H1 (cell line): ENCODE data around the gene INSIG1. TPM values are rescaled to one million over a fixed set of nuclear protein-coding genes. Genes with fewer than 3 reads are reported as not detected.

Source experiments
- CTCF ChIA-PET: fragments of 300-600 bp; sonication (Branson Sonifier 250); formaldehyde crosslinking; loops from one replicate; lab custom pipeline; 2021; ENCODE audit not compliant: partially characterized antibody; lab: Charles Lee
- POLR2A ChIA-PET: fragments of 300-600 bp; sonication (Branson Sonifier 250); formaldehyde crosslinking; loops from one replicate; lab custom pipeline; 2021; ENCODE audit warnings: inconsistent platforms; ENCODE audit not compliant: partially characterized antibody; lab: Charles Lee
- DNase-seq, 2 experiments: peaks; one replicate each; pipeline versions ENCODE4 v3.0.0 to v3.0.0-alpha.2; 2010 to 2022; ENCODE audit warnings: low spot score in 2 of 2, low read depth in 1 of 2, mixed read lengths in 1 of 2
- FAIRE-seq: peaks from 2 replicates; lab custom pipeline; 2011; peaks lifted over from hg19 to GRCh38; lab: Jason Lieb, UNC
- H2AFZ ChIP-seq: 2 replicates; pipeline ENCODE4 v1.8.1; 2012; ENCODE audit warnings: low read length, inconsistent platforms
- H2AK5ac ChIP-seq: 2 replicates; pipeline ENCODE4 v1.6.1; 2013; ENCODE audit warnings: low read depth, low read length
- H2BK120ac ChIP-seq: replicated peaks from 2 replicates; pipeline ENCODE3; 2013; ENCODE audit warnings: low read depth, low read length, inconsistent platforms
- H2BK12ac ChIP-seq: 2 replicates; pipeline ENCODE4 v1.6.1; 2013; ENCODE audit warnings: low read depth, low read length
- H2BK15ac ChIP-seq: 2 replicates; pipeline ENCODE4 v1.6.1; 2013; ENCODE audit warnings: low read length
- H2BK20ac ChIP-seq: 2 replicates; pipeline ENCODE4 v1.6.1; 2013; ENCODE audit warnings: low read length
- H2BK5ac ChIP-seq: 2 replicates; pipeline ENCODE4 v1.6.1; 2013; ENCODE audit warnings: low read depth, low read length
- H3K14ac ChIP-seq: 2 replicates; pipeline ENCODE4 v1.6.1; 2013; ENCODE audit warnings: inconsistent platforms; ENCODE audit not compliant: insufficient read length
- H3K18ac ChIP-seq: 2 replicates; pipeline ENCODE4 v1.6.1; 2013; ENCODE audit warnings: low read length; ENCODE audit errors: extremely low read depth
- H3K23ac ChIP-seq: 2 replicates; pipeline ENCODE4 v1.6.1; 2013; ENCODE audit warnings: inconsistent platforms; ENCODE audit not compliant: insufficient read length
- H3K23me2 ChIP-seq: 2 replicates; pipeline ENCODE4 v1.6.1; 2013; ENCODE audit warnings: low read depth, low read length
- H3K27ac ChIP-seq: 2 replicates; pipeline ENCODE4 v1.6.1; 2011; ENCODE audit warnings: low read depth, low read length, inconsistent platforms
- H3K27me3 ChIP-seq, 4 experiments: replicated peaks in 1 of 4; 1 replicate in 1 of 4; 2 replicates in 3 of 4; pipeline versions ENCODE4 v1.6.1 to v1.8.1; 2011 to 2013; ENCODE audit warnings: low read length in 3 of 4, mild to moderate bottlenecking in 3 of 4, inconsistent platforms in 2 of 4, mixed read lengths in 2 of 4, moderate library complexity in 1 of 4; ENCODE audit not compliant: control insufficient read depth in 3 of 4, insufficient read depth in 3 of 4; ENCODE audit errors: extremely low read depth in 1 of 4
- H3K36me3 ChIP-seq, 4 experiments: 2 replicates each; pipeline versions ENCODE4 v1.6.1 to v1.8.1; 2011 to 2013; ENCODE audit warnings: mild to moderate bottlenecking in 4 of 4, low read length in 3 of 4, moderate library complexity in 2 of 4, control low read depth in 1 of 4, inconsistent platforms in 1 of 4; ENCODE audit not compliant: insufficient read depth in 4 of 4, control insufficient read depth in 2 of 4
- H3K4ac ChIP-seq: replicated peaks from 2 replicates; pipeline ENCODE3; 2013; ENCODE audit warnings: low read length, low read depth, mixed read lengths, inconsistent platforms; ENCODE audit not compliant: insufficient read length
- H3K4me1 ChIP-seq, 4 experiments: replicated peaks in 1 of 4; 1 replicate in 1 of 4; 2 replicates in 3 of 4; pipeline versions ENCODE4 v1.6.1 to v1.8.1; 2011 to 2013; ENCODE audit warnings: low read length in 3 of 4, inconsistent platforms in 2 of 4, mixed read lengths in 1 of 4; ENCODE audit not compliant: insufficient read depth in 4 of 4, control insufficient read depth in 3 of 4
- H3K4me2 ChIP-seq, 2 experiments: 2 replicates each; pipeline versions ENCODE4 v1.6.1 to v1.8.1; 2011 to 2013; ENCODE audit warnings: low read depth in 2 of 2, low read length in 2 of 2, control low read depth in 1 of 2, inconsistent platforms in 1 of 2, mild to moderate bottlenecking in 1 of 2; ENCODE audit not compliant: insufficient read depth in 1 of 2
- H3K4me3 ChIP-seq, 4 experiments: fragments of 200-600, 300-600 bp in 1 of 4; sonication (generic), shearing (Covaris generic), sonication (Bioruptor Twin) in 1 of 4; 2 replicates each; pipeline versions ENCODE4 v1.5.1 to v1.8.1; 2011 to 2016; ENCODE audit warnings: low read length in 4 of 4, low read depth in 3 of 4, control low read depth in 2 of 4, inconsistent platforms in 2 of 4, mild to moderate bottlenecking in 2 of 4, mixed read lengths in 1 of 4, moderate library complexity in 1 of 4; ENCODE audit not compliant: insufficient read depth in 2 of 4; ENCODE audit errors: extremely low read depth in 1 of 4
- H3K56ac ChIP-seq: replicated peaks from 2 replicates; pipeline ENCODE3; 2013; ENCODE audit warnings: low read depth, mild to moderate bottlenecking, mixed read lengths, low read length, inconsistent platforms; ENCODE audit not compliant: insufficient read length
- H3K79me1 ChIP-seq: 2 replicates; pipeline ENCODE4 v1.6.1; 2013; ENCODE audit warnings: low read depth, low read length, control low read depth
- H3K79me2 ChIP-seq, 2 experiments: 2 replicates each; pipeline versions ENCODE4 v1.6.1 to v1.8.1; 2012 to 2013; ENCODE audit warnings: low read length in 2 of 2, mild to moderate bottlenecking in 2 of 2, inconsistent platforms in 1 of 2; ENCODE audit not compliant: insufficient read depth in 2 of 2, control insufficient read depth in 1 of 2
- H3K9ac ChIP-seq, 4 experiments: replicated peaks in 1 of 4; 1 replicate in 1 of 4; 2 replicates in 3 of 4; pipeline versions ENCODE4 v1.6.1 to v1.8.1; 2011 to 2013; ENCODE audit warnings: low read depth in 3 of 4, low read length in 3 of 4, control low read depth in 2 of 4, mild to moderate bottlenecking in 2 of 4, moderate library complexity in 2 of 4, inconsistent platforms in 1 of 4; ENCODE audit errors: extremely low read depth in 1 of 4
- H3K9me3 ChIP-seq, 2 experiments: 2 replicates each; pipeline versions ENCODE4 v1.6.1 to v1.8.1; 2012 to 2013; ENCODE audit warnings: mild to moderate bottlenecking in 2 of 2, moderate library complexity in 2 of 2, control low read depth in 1 of 2, inconsistent platforms in 1 of 2, low read depth in 1 of 2, low read length in 1 of 2, mixed read lengths in 1 of 2; ENCODE audit not compliant: insufficient read depth in 2 of 2
- H4K20me1 ChIP-seq, 2 experiments: replicated peaks in 1 of 2; 2 replicates each; pipeline versions ENCODE3 to v1.8.1; 2011 to 2013; ENCODE audit warnings: inconsistent platforms in 2 of 2, low read length in 2 of 2, mild to moderate bottlenecking in 1 of 2; ENCODE audit not compliant: insufficient read depth in 2 of 2, control insufficient read depth in 1 of 2
- H4K5ac ChIP-seq: 2 replicates; pipeline ENCODE4 v1.6.1; 2013; ENCODE audit warnings: low read length, low read depth, mixed read lengths, inconsistent platforms; ENCODE audit not compliant: insufficient read length
- H4K8ac ChIP-seq: 2 replicates; pipeline ENCODE4 v1.8.0; 2013; ENCODE audit warnings: mild to moderate bottlenecking, moderate library complexity, low read length, inconsistent platforms; ENCODE audit not compliant: insufficient read depth; ENCODE audit errors: extremely low read depth
- H4K91ac ChIP-seq: replicated peaks from 2 replicates; pipeline ENCODE3; 2013; ENCODE audit warnings: low read length, mixed read lengths, inconsistent platforms; ENCODE audit not compliant: insufficient read length
- ATF3 ChIP-seq: IDR thresholded peaks from 2 replicates; pipeline ENCODE4 v1.6.1; 2011; ENCODE audit warnings: low read depth, mild to moderate bottlenecking, low read length; ENCODE audit not compliant: insufficient read depth
- CBX5 ChIP-seq: fragments of 300-800, 300-1000 bp; sonication (generic); IDR thresholded peaks from 2 replicates; pipeline ENCODE4 v1.7.1; 2016; ENCODE audit warnings: antibody characterized with exemption, low read length, low read depth
- POLR2A ChIP-seq, 2 experiments: IDR thresholded peaks; 1 replicate in 1 of 2; 2 replicates in 1 of 2; pipeline ENCODE4 v1.6.1; 2011; ENCODE audit warnings: low read depth in 2 of 2, low read length in 2 of 2, mild to moderate bottlenecking in 2 of 2; ENCODE audit errors: control extremely low read depth in 1 of 2
- RAD21 ChIP-seq, 2 experiments: IDR thresholded peaks in 1 of 2; conservative IDR thresholded peaks in 1 of 2; 2 replicates each; pipeline ENCODE4 v1.6.1; 2011; ENCODE audit warnings: low read depth in 2 of 2, low read length in 2 of 2, improper control_type of control experiment in 1 of 2, inconsistent platforms in 1 of 2, mild to moderate bottlenecking in 1 of 2, moderate library complexity in 1 of 2
- SIN3A ChIP-seq, 2 experiments: IDR thresholded peaks in 1 of 2; conservative IDR thresholded peaks in 1 of 2; 2 replicates each; pipeline ENCODE4 v1.6.1; 2011 to 2012; ENCODE audit warnings: low read length in 2 of 2, improper control_type of control experiment in 1 of 2, low read depth in 1 of 2, mild to moderate bottlenecking in 1 of 2
- WGBS, 2 experiments: shearing (Covaris generic) in 1 of 2; methylation state at CpG; one replicate each; pipeline versions ENCODE4 v1.1.6 to v1.1.7; 2013 to 2015; ENCODE audit warnings: low lambda C conversion rate in 2 of 2, mixed read lengths in 2 of 2, inconsistent platforms in 1 of 2, low coverage in 1 of 2, missing lambda C conversion rate in 1 of 2; ENCODE audit not compliant: insufficient replicate concordance in 2 of 2, insufficient coverage in 1 of 2, insufficient read length in 1 of 2; ENCODE audit errors: extremely low coverage in 1 of 2, missing lambda C conversion rate in 1 of 2; 5-methylcytosine and 5-hydroxymethylcytosine counted together
- polyA plus RNA-seq, 7 experiments: library from polyadenylated mRNA; depleted of rRNA in 3 of 7; stranded (reverse) in 5 of 7; unstranded in 2 of 7; fragments of >200 nt in 5 of 7; fragments of 200-250 nt in 2 of 7; gene quantifications; 1 replicate in 5 of 7; 2 replicates in 1 of 7; 4 replicates in 1 of 7; pipeline versions ENCODE4 v1.2.1 to v1.2.3, GENCODE V29; 2011 to 2013; ENCODE audit warnings: missing spikeins in 2 of 7, mixed read lengths in 2 of 7
- total RNA-seq: library from RNA; stranded (reverse); fragmentation: NEBNext Ultra II Directional; extraction: Animal tissue kit (Norgen Biotek cat#: 25700); gene quantifications from 2 replicates; pipeline ENCODE4 v1.2.1, GENCODE V29; 2021

The INSIG1 gene
- total and polyA plus RNA-seq, 2 of the 8 experiments (the other 6 are each of a cell fraction or from before 2014, with no cell fraction given): 40.0 to 58.4 TPM

DNA sequence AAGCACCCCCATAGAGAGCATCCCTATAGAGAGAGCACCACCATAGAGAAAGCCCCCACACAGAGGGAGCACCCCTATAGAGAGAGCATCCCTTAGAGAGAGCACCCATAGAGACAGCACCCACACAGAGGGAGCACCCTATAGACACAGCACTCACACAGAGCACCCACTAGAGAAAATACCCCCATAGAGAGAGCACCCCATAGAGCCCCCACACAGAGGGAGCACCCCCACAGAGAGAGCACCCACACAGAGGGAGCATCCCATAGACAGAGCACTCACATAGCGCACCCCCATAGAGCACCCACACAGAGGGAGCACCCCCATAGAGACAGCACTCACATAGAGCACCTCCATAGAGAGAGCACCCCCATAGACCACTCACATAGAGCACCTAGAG is 48.6 kb downstream of the INSIG1 start:
- H4K8ac ChIP-seq: no peak overlapping the region
- no peaks in the 10 kb centered on the region for H3K23me2 ChIP-seq
- TF ChIP-seq CBX5: no peak
- no peak for TF ChIP-seq ATF3
- TF ChIP-seq SIN3A (conservative IDR thresholded peaks at IDR 0.05 in 1 of 2, IDR thresholded peaks at IDR 0.05 in 1 of 2; ENCODE audit: low read depth in 1 of 2, low read length in 2 of 2): no peak
- TF ChIP-seq POLR2A (IDR thresholded peaks at IDR 0.05; ENCODE audit: control extremely low read depth in 1 of 2, low read depth in 2 of 2, low read length in 2 of 2): no peak
- TF ChIP-seq RAD21 (IDR thresholded peaks at IDR 0.05 in 1 of 2, conservative IDR thresholded peaks at IDR 0.05 in 1 of 2; ENCODE audit: low read depth in 2 of 2, low read length in 2 of 2): no peak
- H2BK120ac ChIP-seq: no peak overlapping the region
- peaks cover 4 to 14% (median 6%) of the 10 kb centered on the region in 4 experiments; a peak in 6 of 7 replicates for H3K27me3 ChIP-seq
- H2BK15ac ChIP-seq: no peak overlapping the region
- CTCF ChIA-PET: no interaction called here
- H2BK5ac ChIP-seq: no peak overlapping the region
- no peak overlapping the region for H2BK20ac ChIP-seq
- H3K4me3 ChIP-seq: no peak overlapping the region
- peaks cover 0 to 8% (median 2%) of the 10 kb centered on the region in 4 experiments; a peak in 3 of 7 replicates for H3K4me1 ChIP-seq
- H3K27ac ChIP-seq: no peak overlapping the region
- H2BK12ac ChIP-seq: no peak overlapping the region
- H2AFZ ChIP-seq: no peak overlapping the region
- no peak overlapping the region for H3K14ac ChIP-seq
- H3K79me1 ChIP-seq: no peaks in the 10 kb centered on the region
- H3K4ac ChIP-seq: no peak overlapping the region
- no peak overlapping the region for H3K18ac ChIP-seq
- no peak overlapping the region for H3K23ac ChIP-seq
- no peak overlapping the region for H3K4me2 ChIP-seq
- FAIRE-seq (no peak), DNase-seq (no peak)
- H4K20me1 ChIP-seq: no peaks in the 10 kb centered on the region
- no peaks in the 10 kb centered on the region for H3K9me3 ChIP-seq
- POLR2A ChIA-PET: no interaction called here
- no peak overlapping the region for H2AK5ac ChIP-seq
- H4K91ac ChIP-seq: no peak overlapping the region
- no peak overlapping the region for H3K9ac ChIP-seq
- H3K36me3 ChIP-seq: no peaks in the 10 kb centered on the region
- no peak overlapping the region for H3K56ac ChIP-seq
- 100% methylated on average over 1 of the region's 1 CpG; no CpG with 5 or more reads in 1 of the 2 experiments for WGBS, 2 experiments
- no peaks in the 10 kb centered on the region for H3K79me2 ChIP-seq
- no peak overlapping the region for H4K5ac ChIP-seq
